HCT116 (cell line): ENCODE data around the gene TTC36. TPM values are rescaled to one million over a fixed set of nuclear protein-coding genes. Genes with fewer than 3 reads are reported as not detected.
A peak's percentile ranks its signal among the peaks of the same experiment; 100 is the strongest.

Experiments used
- ATAC-seq: fragments of 200-7000 bp; cut with Tn5 transposase; 2 replicates; pipeline ENCODE4 v1.9.1; 2020; ENCODE audit warnings: mild to moderate bottlenecking, moderate library complexity
- BruUV-seq: library from RNA; stranded (reverse); fragments of 400-500 nt; replicated peaks from 2 replicates; lab custom pipeline; 2021; lab: Mats Ljungman, UMichigan
- CTCF ChIA-PET: fragments of 300-600 bp; sonication (Branson Sonifier 250); formaldehyde crosslinking; loops from one replicate; lab custom pipeline; 2021; ENCODE audit warnings: antibody characterized with exemption; lab: Charles Lee
- POLR2A ChIA-PET: fragments of 300-600, 350-600 bp; sonication (Branson Sonifier 250); formaldehyde crosslinking; loops from one replicate; lab custom pipeline; 2021; ENCODE audit warnings: antibody characterized with exemption; lab: Charles Lee
- RAD21 ChIA-PET, 2 experiments: fragments of 300-600 bp; sonication (Branson Sonifier 250); formaldehyde crosslinking; loops; one replicate each; lab custom pipeline; 2023; ENCODE audit warnings: low total read pairs in 2 of 2; ENCODE audit not compliant: uncharacterized antibody in 2 of 2, unreplicated experiment in 2 of 2, low non-redundant PET in 1 of 2; lab: Charles Lee
- DNase-seq: peaks from one replicate; pipeline ENCODE4 v3.0.0-alpha.2; 2010; ENCODE audit warnings: low read depth, low spot score
- H2AFZ ChIP-seq: fragments of 200-600 bp; shearing (Covaris generic), sonication (generic); 2 replicates; pipeline ENCODE4 v1.6.1; 2017; ENCODE audit warnings: low read depth, mixed run types, mixed read lengths, antibody characterized with exemption, low read length; ENCODE audit not compliant: poor library complexity, severe bottlenecking
- H3K27ac ChIP-seq: 2 replicates; pipeline ENCODE4 v1.5.1; 2012; ENCODE audit warnings: low read depth, low read length
- H3K27me3 ChIP-seq: fragments of 200-600 bp; sonication (generic); 2 replicates; pipeline ENCODE4 v1.6.1; 2016; ENCODE audit warnings: mixed run types, low read length, mixed read lengths; ENCODE audit not compliant: insufficient read depth
- H3K36me3 ChIP-seq, 2 experiments: fragments of 200-500 bp in 1 of 2; fragments of 200-600 bp in 1 of 2; sonication (Bioruptor generic) in 1 of 2; sonication (generic) in 1 of 2; 2 replicates each; pipeline versions ENCODE4 v1.5.1 to v1.6.1; 2014 to 2016; ENCODE audit warnings: low read length in 2 of 2, inconsistent platforms in 1 of 2, mixed read lengths in 1 of 2, mixed run types in 1 of 2; ENCODE audit not compliant: insufficient read depth in 2 of 2, control insufficient read depth in 1 of 2
- H3K4me1 ChIP-seq, 2 experiments: fragments of 200-600 bp in 1 of 2; sonication (generic) in 1 of 2; 2 replicates each; pipeline versions ENCODE4 v1.5.1 to v1.6.1; 2012 to 2017; ENCODE audit warnings: low read length in 2 of 2, inconsistent platforms in 1 of 2, mild to moderate bottlenecking in 1 of 2, mixed read lengths in 1 of 2, mixed run types in 1 of 2, moderate library complexity in 1 of 2; ENCODE audit not compliant: insufficient read depth in 2 of 2, control insufficient read depth in 1 of 2
- H3K4me2 ChIP-seq: fragments of 200-600 bp; sonication (generic); 2 replicates; pipeline ENCODE4 v1.6.1; 2017; ENCODE audit warnings: mixed run types, low read length, mixed read lengths
- H3K4me3 ChIP-seq, 2 experiments: fragments of 200-600 bp in 1 of 2; sonication (generic) in 1 of 2; replicated peaks in 1 of 2; 2 replicates each; pipeline ENCODE4 v1.5.1; 2011 to 2016; ENCODE audit warnings: low read length in 2 of 2, control low read depth in 1 of 2, low read depth in 1 of 2, mild to moderate bottlenecking in 1 of 2, mixed read lengths in 1 of 2, mixed run types in 1 of 2
- H3K79me2 ChIP-seq: fragments of 200-600 bp; sonication (generic); 2 replicates; pipeline ENCODE4 v1.6.1; 2017; ENCODE audit warnings: mild to moderate bottlenecking, mixed run types, low read length, moderate library complexity, mixed read lengths; ENCODE audit not compliant: insufficient read depth
- H3K9ac ChIP-seq: fragments of 200-600 bp; sonication (generic); 2 replicates; pipeline ENCODE4 v1.6.1; 2016; ENCODE audit warnings: low read length, mixed read lengths
- H3K9me2 ChIP-seq: fragments of 200-600 bp; sonication (generic), shearing (Covaris generic); 2 replicates; pipeline ENCODE4 v1.6.1; 2017; ENCODE audit warnings: mixed run types, mild to moderate bottlenecking, moderate library complexity; ENCODE audit not compliant: insufficient read depth
- H3K9me3 ChIP-seq, 2 experiments: fragments of 200-500 bp in 1 of 2; fragments of 200-600 bp in 1 of 2; sonication (Bioruptor generic) in 1 of 2; sonication (generic) in 1 of 2; 2 replicates each; pipeline ENCODE4 v1.6.1; 2014 to 2017; ENCODE audit warnings: low read length in 2 of 2, mixed read lengths in 2 of 2, inconsistent platforms in 1 of 2, low read depth in 1 of 2, mild to moderate bottlenecking in 1 of 2, mixed run types in 1 of 2, moderate library complexity in 1 of 2; ENCODE audit not compliant: control insufficient read depth in 1 of 2, insufficient read depth in 1 of 2
- H4K20me1 ChIP-seq: fragments of 200-600 bp; sonication (generic), shearing (Covaris generic); 2 replicates; pipeline ENCODE4 v1.6.1; 2017; ENCODE audit warnings: mixed run types, mild to moderate bottlenecking, moderate library complexity; ENCODE audit not compliant: insufficient read depth
- EZH2 ChIP-seq: fragments of 200-600 bp; sonication (generic); IDR thresholded peaks from 2 replicates; pipeline ENCODE4 v1.6.1; 2017; ENCODE audit warnings: antibody characterized with exemption, mixed run types
- EZH2phosphoT487 ChIP-seq: fragments of 200-600 bp; IDR thresholded peaks from 2 replicates; pipeline ENCODE4 v1.6.1; 2018; ENCODE audit warnings: antibody characterized with exemption, borderline replicate concordance
- POLR2A ChIP-seq: IDR thresholded peaks from 2 replicates; pipeline ENCODE4 v1.7.0; 2011; ENCODE audit warnings: borderline replicate concordance; ENCODE audit not compliant: insufficient read depth, insufficient read length; ENCODE audit errors: extremely low read depth
- YY1 ChIP-seq: IDR thresholded peaks from 2 replicates; pipeline ENCODE4 v1.6.1; 2011; ENCODE audit warnings: low read length, low read depth, moderate library complexity, mild to moderate bottlenecking; ENCODE audit not compliant: insufficient replicate concordance; ENCODE audit errors: extremely low read depth
- intact Hi-C: fragments of 100-400 bp; cut with micrococcal nuclease; formaldehyde crosslinking; loops from 2 replicates; pipeline ENCODE4 v1.10.0; 2022
- total RNA-seq: library from RNA; stranded (reverse); gene quantifications from one replicate; pipeline ENCODE4 v1.2.1, GENCODE V29; 2021; ENCODE audit not compliant: unreplicated experiment
- TF ChIP-seq, protein P1 (sequence below), 3 experiments: fragments of 200-600 bp in 1 of 3; sonication (generic) in 1 of 3; IDR thresholded peaks in 2 of 3; conservative IDR thresholded peaks in 1 of 3; 2 replicates each; pipeline ENCODE4 v1.5.1; 2012 to 2017; ENCODE audit warnings: low read depth in 2 of 3, low read length in 2 of 3, antibody characterized with exemption in 1 of 3, borderline replicate concordance in 1 of 3, control low read depth in 1 of 3, mild to moderate bottlenecking in 1 of 3, mixed read lengths in 1 of 3, mixed run types in 1 of 3, moderate library complexity in 1 of 3; ENCODE audit not compliant: insufficient read depth in 1 of 3
- TF ChIP-seq, protein P2 (sequence below): IDR thresholded peaks from 2 replicates; pipeline ENCODE4 v1.6.1; 2012

The TTC36 gene
- total RNA-seq, 1 experiment from 2014 or later = 0.47 TPM

DNA sequence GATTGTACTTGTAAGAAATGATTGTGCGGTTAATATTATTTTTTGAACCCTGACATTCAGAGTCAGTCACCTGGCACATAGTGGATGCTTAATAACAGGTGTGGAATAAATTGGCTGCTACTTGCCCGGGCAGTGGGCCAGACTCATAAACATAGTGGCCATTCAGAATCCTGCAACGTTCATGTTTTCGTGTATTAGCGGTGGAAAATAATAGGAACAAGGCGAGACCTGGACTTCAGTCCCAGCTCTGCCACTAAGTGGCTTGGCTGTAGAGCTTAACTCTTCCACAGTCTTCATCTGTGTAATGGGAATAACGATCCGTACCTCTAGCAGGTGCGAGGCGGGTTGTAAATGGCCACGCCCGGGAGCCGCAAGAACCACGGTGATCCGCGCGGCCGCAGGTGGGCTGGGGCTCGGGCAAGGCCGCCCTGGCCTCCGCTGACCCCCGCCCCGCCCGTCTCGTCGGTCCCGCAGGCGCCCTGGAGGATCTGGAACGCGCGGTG is 3.0 kb downstream of the TTC36 start:
- Histone ChIP-seq H3K9me3 (no peaks in the 10 kb centered on the region), H3K4me3 (peak overlapping the region; percentile 89 to 94), H3K9ac (peak overlapping the region; percentile 65), H3K9me2 (no peaks in the 10 kb centered on the region), H2AFZ (peak overlapping the region; percentile 25), H3K4me2 (peak overlapping the region; percentile 82), H3K27me3 (no peaks in the 10 kb centered on the region), H3K4me1 (peaks cover 13 to 24% of the 10 kb centered on the region in 2 experiments), H3K36me3 (no peaks in the 10 kb centered on the region; a peak in 1 of 4 replicates), H3K27ac (peak overlapping the region; percentile 87), H4K20me1 (no peaks in the 10 kb centered on the region), H3K79me2 (no peaks in the 10 kb centered on the region)
- CTCF ChIA-PET = no interaction called here
- no TSS peak for BruUV-seq
- TF ChIP-seq YY1 (no peak), EZH2phosphoT487 (no peak), EZH2 (no peak), POLR2A (peak; percentile 32)
- TF ChIP-seq, protein P1, sequence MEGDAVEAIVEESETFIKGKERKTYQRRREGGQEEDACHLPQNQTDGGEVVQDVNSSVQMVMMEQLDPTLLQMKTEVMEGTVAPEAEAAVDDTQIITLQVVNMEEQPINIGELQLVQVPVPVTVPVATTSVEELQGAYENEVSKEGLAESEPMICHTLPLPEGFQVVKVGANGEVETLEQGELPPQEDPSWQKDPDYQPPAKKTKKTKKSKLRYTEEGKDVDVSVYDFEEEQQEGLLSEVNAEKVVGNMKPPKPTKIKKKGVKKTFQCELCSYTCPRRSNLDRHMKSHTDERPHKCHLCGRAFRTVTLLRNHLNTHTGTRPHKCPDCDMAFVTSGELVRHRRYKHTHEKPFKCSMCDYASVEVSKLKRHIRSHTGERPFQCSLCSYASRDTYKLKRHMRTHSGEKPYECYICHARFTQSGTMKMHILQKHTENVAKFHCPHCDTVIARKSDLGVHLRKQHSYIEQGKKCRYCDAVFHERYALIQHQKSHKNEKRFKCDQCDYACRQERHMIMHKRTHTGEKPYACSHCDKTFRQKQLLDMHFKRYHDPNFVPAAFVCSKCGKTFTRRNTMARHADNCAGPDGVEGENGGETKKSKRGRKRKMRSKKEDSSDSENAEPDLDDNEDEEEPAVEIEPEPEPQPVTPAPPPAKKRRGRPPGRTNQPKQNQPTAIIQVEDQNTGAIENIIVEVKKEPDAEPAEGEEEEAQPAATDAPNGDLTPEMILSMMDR (IDR thresholded peaks at IDR 0.05 in 2 of 3, conservative IDR thresholded peaks at IDR 0.05 in 1 of 3; ENCODE audit: borderline replicate concordance in 1 of 3, insufficient read depth in 1 of 3, low read depth in 2 of 3, low read length in 2 of 3) = no peak
- TF ChIP-seq, protein P2, sequence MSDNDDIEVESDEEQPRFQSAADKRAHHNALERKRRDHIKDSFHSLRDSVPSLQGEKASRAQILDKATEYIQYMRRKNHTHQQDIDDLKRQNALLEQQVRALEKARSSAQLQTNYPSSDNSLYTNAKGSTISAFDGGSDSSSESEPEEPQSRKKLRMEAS = peak; percentile 30; the same call in 1 of the 2 replicates
- RAD21 ChIA-PET = no interaction called here
- POLR2A ChIA-PET = no interaction called here
- ATAC-seq = no peak; the same call in 1 of the 2 replicates
- intact Hi-C loops = no loop called here
- no peak for DNase-seq
